ENCODE measurements around the gene THRB. TPM values are rescaled to one million over a fixed set of nuclear protein-coding genes. Genes with fewer than 3 reads are reported as not detected.
"Not testable (repeated sequence)": the region's sequence is repeated elsewhere in the genome, so short reads cannot be mapped to it uniquely, and the experiment has no call there.

The THRB gene
- polyA plus RNA-seq, 2 of the 4 experiments (the other 2 are of a cell fraction): 2.0 to 2.3 TPM

GRCh38 chr3:24428481-24428880, 66.2 kb downstream of the THRB start:
- 57% methylated on average over 2 of the region's 2 CpGs for WGBS (ENCODE audit: missing lambda C conversion rate)

GRCh38 chr3:24426896-24427295, 67.8 kb downstream of the THRB start:
- H3K4me1 ChIP-seq: no peaks in the 10 kb centered on the region
- H3K4me2 ChIP-seq: no peak overlapping the region
- H3K4me3 ChIP-seq: no peak overlapping the region
- CTCF ChIA-PET: no interaction called here
- no peak for ATAC-seq
- WGBS (ENCODE audit: missing lambda C conversion rate): 60% methylated on average over 2 of the region's 2 CpGs
- TF ChIP-seq FOSL2 (IDR thresholded peaks at IDR 0.05) (no peak), FOSL2 (CRISPR knock-in tag; IDR thresholded peaks at IDR 0.05) (no peak)
- DNase-seq (ENCODE audit: low read depth in 1 of 2, low spot score in 1 of 2): no peak
- H3K9me3 ChIP-seq: no peaks in the 10 kb centered on the region
- no peak for FAIRE-seq
- POLR2A ChIA-PET: no interaction called here
- H3K27ac ChIP-seq: no peak overlapping the region

More at GRCh38 chr3:24428481-24428880, 66.2 kb downstream of the THRB start:
- no peak for FAIRE-seq
- H3K4me3 ChIP-seq: no peak overlapping the region
- H3K27ac ChIP-seq: no peak overlapping the region
- H3K4me2 ChIP-seq: no peak overlapping the region
- DNase-seq (ENCODE audit: low read depth in 1 of 2, low spot score in 1 of 2): no peak
- H3K4me1 ChIP-seq: no peaks in the 10 kb centered on the region
- no peaks in the 10 kb centered on the region for H3K9me3 ChIP-seq
- ChIA-PET CTCF (no interaction called here), POLR2A (no interaction called here)
- TF ChIP-seq MAFK (IDR thresholded peaks at IDR 0.05; ENCODE audit: partially characterized antibody) (peak; percentile 69), BCL3 (IDR thresholded peaks at IDR 0.05) (no peak)
- ATAC-seq: no peak

- 46% methylated on average over 1 of the region's 1 CpG for WGBS (ENCODE audit: missing lambda C conversion rate)
- FAIRE-seq; ATAC-seq; H3K27ac ChIP-seq; H3K4me3 ChIP-seq; CTCF ChIA-PET; POLR2A ChIA-PET; H3K4me2 ChIP-seq; DNase-seq (ENCODE audit: low read depth in 1 of 2, low spot score in 1 of 2); H3K4me1 ChIP-seq; H3K9me3 ChIP-seq: not testable (repeated sequence)
These were observed 73.8 kb downstream of the THRB start for GRCh38 chr3:24420829-24421228.

- no peaks in the 10 kb centered on the region for H3K4me1 ChIP-seq
- no peaks in the 10 kb centered on the region for H3K9me3 ChIP-seq
- H3K4me3 ChIP-seq: no peak overlapping the region
- no peak overlapping the region for H3K27ac ChIP-seq
- no peak overlapping the region for H3K4me2 ChIP-seq
- FAIRE-seq (no peak), DNase-seq (ENCODE audit: low read depth in 1 of 2, low spot score in 1 of 2) (no peak), ATAC-seq (no peak)
- POLR2A ChIA-PET: no interaction called here
- WGBS (ENCODE audit: missing lambda C conversion rate): 75% methylated on average over 2 of the region's 2 CpGs
- TF ChIP-seq CBX2 (IDR thresholded peaks at IDR 0.05; ENCODE audit: borderline replicate concordance, low read depth): no peak
- no peak for TF ChIP-seq ZFP36 (IDR thresholded peaks at IDR 0.05; ENCODE audit: borderline replicate concordance, partially characterized antibody)
- no peak for TF ChIP-seq RARB (CRISPR knock-in tag; IDR thresholded peaks at IDR 0.05)
- no peak for TF ChIP-seq EP300 (IDR thresholded peaks at IDR 0.05)
- no peak for TF ChIP-seq RCOR1 (IDR thresholded peaks at IDR 0.05; ENCODE audit: low read depth, low read length)
- TF ChIP-seq CHD2 (IDR thresholded peaks at IDR 0.05; ENCODE audit: low read length, partially characterized antibody): no peak
- no peak for TF ChIP-seq ELK1 (IDR thresholded peaks at IDR 0.05; ENCODE audit: low read depth, low read length)
- TF ChIP-seq NR3C1 (IDR thresholded peaks at IDR 0.05): no peak
- no peak for TF ChIP-seq CBX8 (IDR thresholded peaks at IDR 0.05)
- no peak for TF ChIP-seq BCL3 (IDR thresholded peaks at IDR 0.05)
- TF ChIP-seq PBX3 (IDR thresholded peaks at IDR 0.05): no peak
- no peak for TF ChIP-seq MAFK (IDR thresholded peaks at IDR 0.05; ENCODE audit: partially characterized antibody)
- TF ChIP-seq JUN (IDR thresholded peaks at IDR 0.05): no peak
- TF ChIP-seq EHF (CRISPR knock-in tag; IDR thresholded peaks at IDR 0.05): no peak
- no peak for TF ChIP-seq CHD4 (IDR thresholded peaks at IDR 0.05; ENCODE audit: borderline replicate concordance)
- no peak for TF ChIP-seq RAD21 (conservative IDR thresholded peaks at IDR 0.05 in 1 of 2, IDR thresholded peaks at IDR 0.05 in 1 of 2)
- CTCF ChIA-PET: no interaction called here
These were observed 74.4 kb downstream of the THRB start for GRCh38 chr3:24420224-24420623.
